GM06990 (cell line): ENCODE results near the gene EIF4E1B.
"Not testable (repeated sequence)": the region's sequence is repeated elsewhere in the genome, so short reads cannot be mapped to it uniquely, and the experiment has no call there.

Source experiments
- DNase-seq: peaks from one replicate; pipeline ENCODE4 v3.0.0-alpha.2; 2011; ENCODE audit not compliant: insufficient read length; ENCODE audit errors: extremely low read depth
- H3K27me3 ChIP-seq: replicated peaks from 2 replicates; pipeline ENCODE4 v1.6.0; 2011; ENCODE audit warnings: low read length; ENCODE audit not compliant: control insufficient read depth, insufficient read depth
- H3K36me3 ChIP-seq: 2 replicates; pipeline ENCODE4 v1.5.1; 2011; ENCODE audit warnings: low read length; ENCODE audit not compliant: control insufficient read depth, insufficient read depth
- H3K4me3 ChIP-seq: replicated peaks from 2 replicates; pipeline ENCODE4 v1.5.1; 2011; ENCODE audit warnings: low read depth, mild to moderate bottlenecking, control low read depth, low read length
- CTCF ChIP-seq: IDR thresholded peaks from 2 replicates; pipeline ENCODE4 v1.5.1; 2011; ENCODE audit warnings: low read length, control low read depth, mild to moderate bottlenecking, inconsistent platforms; ENCODE audit not compliant: insufficient read depth, poor library complexity, severe bottlenecking

The EIF4E1B gene

GRCh38 chr5:176595386-176595943 lies 35.0 kb upstream of the EIF4E1B start:
- Histone ChIP-seq H3K4me3 (no peak overlapping the region), H3K36me3 (no peaks in the 10 kb centered on the region), H3K27me3 (no peaks in the 10 kb centered on the region; the same call in 1 of the 2 replicates)
- no peak for DNase-seq
- no peak for TF ChIP-seq CTCF

- H3K27me3 ChIP-seq: no peaks in the 10 kb centered on the region; the same call in 1 of the 2 replicates
- no peaks in the 10 kb centered on the region for H3K36me3 ChIP-seq
- H3K4me3 ChIP-seq: no peak overlapping the region
Measured at GRCh38 chr5:176596069-176596644, 34.3 kb upstream of the EIF4E1B start.

GRCh38 chr5:176596689-176597416 lies 33.6 kb upstream of the EIF4E1B start:
- no peak overlapping the region for H3K4me3 ChIP-seq
- H3K36me3 ChIP-seq: no peaks in the 10 kb centered on the region
- no peaks in the 10 kb centered on the region; the same call in 1 of the 2 replicates for H3K27me3 ChIP-seq
- TF ChIP-seq CTCF: no peak
- DNase-seq: peak; percentile 66

More at GRCh38 chr5:176596069-176596644, 34.3 kb upstream of the EIF4E1B start:
- no peak for TF ChIP-seq CTCF
- DNase-seq: no peak

GRCh38 chr5:176597417-176598389 lies 32.8 kb upstream of the EIF4E1B start:
- Histone ChIP-seq H3K4me3 (no peak overlapping the region), H3K27me3 (no peaks in the 10 kb centered on the region; the same call in 1 of the 2 replicates), H3K36me3 (no peaks in the 10 kb centered on the region)
- no peak for DNase-seq
- no peak for TF ChIP-seq CTCF

- DNase-seq, H3K4me3 ChIP-seq, H3K27me3 ChIP-seq, H3K36me3 ChIP-seq: not testable (repeated sequence)
Measured at GRCh38 chr5:176599749-176600430, 30.6 kb upstream of the EIF4E1B start.
